Measurements from ENCODE around the gene FLNB.

FLNB gene

GRCh38 chr3:58206406-58207011 is 198.3 kb downstream of the FLNB start:
- DNase-seq (ENCODE audit: low read depth), result peak; percentile 57

- no peak for DNase-seq (ENCODE audit: low read depth)
These were observed 199.7 kb downstream of the FLNB start for GRCh38 chr3:58207954-58208353.

- no peak for DNase-seq (ENCODE audit: low read depth)
These were observed 201.7 kb downstream of the FLNB start for GRCh38 chr3:58209933-58210332.

GRCh38 chr3:58210761-58211460 is 202.7 kb downstream of the FLNB start, which contains the start of gene DNASE1L3:
DNASE1L3 (minus strand) TSS chr3:58210972; CDS start chr3:58210906, 66 bp downstream.
- DNase-seq (ENCODE audit: low read depth), result no peak

GRCh38 chr3:58214484-58215316 is 206.5 kb downstream of the FLNB start:
- no peak for DNase-seq (ENCODE audit: low read depth)

- DNase-seq (ENCODE audit: low read depth), result no peak
These were observed 207.2 kb downstream of the FLNB start for GRCh38 chr3:58215317-58216025.

GRCh38 chr3:58216496-58217195 is 208.4 kb downstream of the FLNB start:
- no peak for DNase-seq (ENCODE audit: low read depth)

GRCh38 chr3:58217209-58217811 is 209.1 kb downstream of the FLNB start:
- peak; percentile 62 for DNase-seq (ENCODE audit: low read depth)

- no peak for DNase-seq (ENCODE audit: low read depth)
These were observed 210.7 kb downstream of the FLNB start for GRCh38 chr3:58218904-58219303.

All from stromal cell of bone marrow (primary cell).